Activated CD8-positive, alpha-beta memory T cell treated with anti-CD3 and anti-CD28 coated beads for 4 hours (primary cell): Measurements from ENCODE around the gene SHISA5.
"Not testable (repeated sequence)": the region's sequence is repeated elsewhere in the genome, so short reads cannot be mapped to it uniquely, and the experiment has no call there.

Experiments
- DNase-seq, 2 donors: peaks; one replicate each; pipeline ENCODE4 v3.0.0-alpha.2; 2020; ENCODE audit warnings: low read depth in 2 of 2

SHISA5 gene

DNA sequence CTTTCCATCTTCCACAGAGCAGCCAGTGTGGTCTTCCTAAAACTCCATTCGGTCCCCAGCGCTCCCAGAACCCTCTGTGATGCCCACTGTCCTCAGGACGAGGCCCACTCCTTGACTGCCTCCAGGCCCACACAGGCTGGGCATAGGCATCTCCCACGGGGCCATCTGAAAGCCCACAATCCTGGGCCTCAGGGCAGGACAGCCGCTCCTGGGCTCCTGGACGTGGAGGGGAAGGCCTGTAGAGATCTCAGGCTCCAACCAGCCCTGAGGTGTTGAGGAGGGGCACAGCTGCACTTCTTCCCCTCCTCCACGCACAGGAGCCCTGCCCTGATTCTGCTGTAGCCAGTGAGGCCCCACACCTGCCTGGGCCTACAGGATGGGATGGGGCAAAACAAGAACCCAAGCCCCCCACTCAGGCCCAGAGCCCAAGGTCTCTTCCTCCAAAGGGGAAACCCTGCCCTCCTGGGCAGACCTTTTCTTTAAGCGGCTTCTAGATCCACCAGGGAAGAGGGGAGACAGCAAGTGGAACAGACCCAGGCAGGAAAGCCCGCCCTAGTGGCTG, 25.9 kb downstream of the SHISA5 start:
- DNase-seq: no peak

- no peak for DNase-seq
Measured at GRCh38 chr3:48476426-48477053, 27.4 kb downstream of the SHISA5 start.

- no peak for DNase-seq
Measured at GRCh38 chr3:48475188-48475587, 28.8 kb downstream of the SHISA5 start.

DNA sequence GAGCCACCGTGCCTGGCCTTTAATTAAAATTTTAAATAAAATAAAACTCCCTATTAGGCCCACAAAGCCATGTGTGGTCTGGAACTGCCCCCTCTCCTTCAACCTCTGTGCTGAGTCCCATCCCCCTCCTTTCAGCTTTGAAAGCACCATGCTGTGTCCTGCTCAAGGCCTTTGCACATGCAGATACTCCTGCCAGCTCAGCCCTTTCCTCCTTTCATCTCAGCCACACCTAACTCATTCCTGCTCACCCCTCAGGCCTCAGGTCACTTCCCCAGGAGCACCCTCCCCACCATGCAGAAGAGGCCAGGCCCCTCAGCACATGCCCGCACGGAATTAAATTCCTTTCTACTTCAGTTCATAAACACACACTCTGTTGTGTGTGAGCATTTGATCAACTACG, 29.4 kb downstream of the SHISA5 start:
- DNase-seq: no peak

- not testable (repeated sequence) for DNase-seq
Measured at GRCh38 chr3:48474031-48474430, 29.9 kb downstream of the SHISA5 start.

DNA sequence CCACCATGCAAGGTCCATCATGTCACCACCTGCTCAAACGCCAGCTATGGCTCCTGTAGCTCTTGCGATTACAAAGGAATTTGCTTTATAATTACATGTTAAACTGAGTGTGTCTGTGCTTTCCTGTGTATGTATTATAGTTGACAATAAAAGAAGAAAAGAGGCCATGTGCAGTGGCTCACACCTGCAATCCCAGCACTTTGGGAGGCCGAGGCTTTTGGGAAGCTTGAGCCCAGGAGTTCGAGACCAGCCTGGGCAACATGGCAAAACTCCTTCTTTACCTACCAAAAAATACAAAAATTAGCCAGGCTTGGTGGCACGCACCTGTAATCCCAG, 30.4 kb downstream of the SHISA5 start:
- no peak for DNase-seq

- peak; percentile 85 to 92 for DNase-seq
Measured at GRCh38 chr3:48472923-48473616, 30.9 kb downstream of the SHISA5 start.

DNA sequence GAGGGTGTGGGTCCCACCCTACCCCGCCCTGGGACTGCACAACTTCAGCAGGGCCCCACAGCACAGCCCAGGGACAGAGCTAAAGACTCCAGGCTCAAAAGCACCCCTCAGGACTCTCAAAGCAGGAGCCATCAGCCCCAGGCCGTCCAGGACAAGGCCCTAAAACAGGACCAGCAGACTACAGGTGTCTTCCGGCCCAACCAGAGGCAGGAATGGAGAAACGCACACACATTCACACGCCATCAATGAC, 31.4 kb downstream of the SHISA5 start:
- no peak for DNase-seq

GRCh38 chr3:48470286-48470685, 33.7 kb downstream of the SHISA5 start:
- DNase-seq: no peak

- no peak for DNase-seq
Measured at GRCh38 chr3:48469046-48469915, 34.7 kb downstream of the SHISA5 start.

DNA sequence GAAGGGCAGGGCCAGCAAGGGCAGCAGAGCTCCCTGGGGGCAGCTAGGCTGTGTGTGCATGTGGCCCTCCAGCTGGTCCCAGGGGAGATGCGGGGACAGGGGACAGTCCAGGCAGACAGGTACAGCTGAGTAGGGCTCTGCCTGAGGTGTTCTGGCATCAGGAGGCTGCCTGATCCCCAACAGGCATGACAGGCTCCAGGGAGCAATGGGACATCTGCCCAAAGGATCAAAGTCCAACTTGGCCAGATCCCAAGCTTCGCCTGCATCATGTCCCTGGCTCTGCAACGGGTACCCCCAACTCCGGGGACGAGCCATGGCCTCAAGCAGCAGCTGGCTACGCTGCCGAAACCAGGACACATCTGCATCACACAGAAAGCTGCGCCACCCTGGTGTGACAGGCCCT, 35.6 kb downstream of the SHISA5 start:
- no peak for DNase-seq

GRCh38 chr3:48467473-48468267, 36.3 kb downstream of the SHISA5 start:
- no peak for DNase-seq

- DNase-seq: no peak
Measured at GRCh38 chr3:48467110-48467454, 36.9 kb downstream of the SHISA5 start.

DNA sequence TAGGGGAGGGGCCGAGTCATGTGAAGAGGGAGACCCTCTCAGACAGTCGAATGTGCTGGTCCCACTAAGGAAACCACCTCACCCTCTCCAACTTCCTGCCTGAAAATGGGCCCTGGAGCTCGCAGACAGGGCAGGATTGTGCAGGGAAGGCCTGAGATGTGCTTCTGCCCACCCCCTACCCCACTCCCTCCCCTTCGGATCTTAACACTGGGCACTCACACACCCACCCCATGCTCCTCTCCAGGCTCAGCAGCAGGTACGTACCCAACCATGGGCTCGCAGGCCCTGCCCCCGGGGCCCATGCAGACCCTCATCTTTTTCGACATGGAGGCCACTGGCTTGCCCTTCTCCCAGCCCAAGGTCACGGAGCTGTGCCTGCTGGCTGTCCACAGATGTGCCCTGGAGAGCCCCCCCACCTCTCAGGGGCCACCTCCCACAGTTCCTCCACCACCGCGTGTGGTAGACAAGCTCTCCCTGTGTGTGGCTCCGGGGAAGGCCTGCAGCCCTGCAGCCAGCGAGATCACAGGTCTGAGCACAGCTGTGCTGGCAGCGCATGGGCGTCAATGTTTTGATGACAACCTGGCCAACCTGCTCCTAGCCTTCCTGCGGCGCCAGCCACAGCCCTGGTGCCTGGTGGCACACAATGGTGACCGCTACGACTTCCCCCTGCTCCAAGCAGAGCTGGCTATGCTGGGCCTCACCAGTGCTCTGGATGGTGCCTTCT, 37.4 kb downstream of the SHISA5 start:
- no peak for DNase-seq

DNA sequence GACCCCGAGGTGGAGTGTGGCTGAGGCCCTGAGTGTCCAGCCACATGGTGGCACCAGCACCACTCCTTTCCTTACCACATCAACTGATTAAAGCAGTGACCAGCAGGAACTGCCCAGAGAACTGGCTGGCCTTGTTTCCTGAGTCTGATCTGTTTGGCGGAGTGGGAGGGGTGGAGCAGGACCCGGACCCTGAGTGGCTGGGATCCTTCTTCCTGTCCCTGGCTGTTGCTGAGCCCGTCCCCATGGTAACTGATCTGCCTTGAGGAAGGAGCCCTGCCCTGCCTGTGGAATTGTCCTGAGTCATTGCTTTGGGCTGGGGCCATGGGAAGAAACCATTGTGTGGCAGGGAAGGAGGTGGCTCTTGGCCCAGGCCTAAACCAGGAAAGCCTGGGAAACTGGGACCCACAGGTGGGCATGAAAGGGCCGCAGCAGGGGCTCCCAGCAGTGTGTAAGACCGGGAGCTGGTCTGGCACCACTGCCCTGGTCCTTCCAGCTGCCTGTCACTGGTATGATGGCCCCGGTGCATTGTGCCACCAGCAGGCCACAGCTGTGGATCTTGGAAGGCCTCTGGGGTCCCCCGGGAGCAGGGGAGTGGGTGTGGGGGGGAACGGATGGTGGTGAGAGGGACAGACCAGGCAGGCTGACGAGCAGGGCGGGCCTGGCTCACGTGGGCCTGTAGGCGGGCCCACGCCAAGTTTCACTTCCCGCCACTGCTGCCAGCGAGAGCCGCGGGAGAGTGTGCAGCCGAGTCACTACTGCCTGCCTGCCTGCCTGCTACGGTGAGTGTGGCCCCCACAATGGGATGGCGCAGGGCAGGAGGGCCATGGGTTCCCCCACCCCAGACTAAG, 38.2 kb downstream of the SHISA5 start:
- DNase-seq: peak; percentile 51 to 69

GRCh38 chr3:48465237-48465530, 38.8 kb downstream of the SHISA5 start:
- DNase-seq: no peak

DNA sequence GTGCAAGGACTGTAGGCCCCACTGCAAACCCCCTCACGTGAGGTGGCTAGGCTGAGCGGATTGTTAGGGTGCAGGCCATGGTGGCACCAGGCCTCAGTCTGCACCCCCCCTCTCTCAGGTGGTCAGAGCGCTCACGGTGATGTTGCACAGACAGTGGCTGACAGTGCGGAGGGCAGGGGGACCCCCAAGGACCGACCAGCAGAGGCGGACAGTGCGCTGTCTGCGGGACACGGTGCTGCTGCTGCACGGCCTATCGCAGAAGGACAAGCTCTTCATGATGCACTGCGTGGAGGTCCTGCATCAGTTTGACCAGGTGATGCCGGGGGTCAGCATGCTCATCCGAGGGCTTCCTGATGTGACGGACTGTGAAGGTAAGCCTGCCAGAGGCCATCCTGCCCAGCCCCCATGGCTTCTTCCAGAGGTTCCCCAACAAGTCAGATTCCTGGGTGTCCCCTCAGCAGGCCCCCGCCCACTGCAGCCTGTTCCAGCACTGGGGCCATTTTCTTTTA, 39.2 kb downstream of the SHISA5 start:
- no peak for DNase-seq

- no peak for DNase-seq
Measured at GRCh38 chr3:48463703-48464102, 40.3 kb downstream of the SHISA5 start.

DNA sequence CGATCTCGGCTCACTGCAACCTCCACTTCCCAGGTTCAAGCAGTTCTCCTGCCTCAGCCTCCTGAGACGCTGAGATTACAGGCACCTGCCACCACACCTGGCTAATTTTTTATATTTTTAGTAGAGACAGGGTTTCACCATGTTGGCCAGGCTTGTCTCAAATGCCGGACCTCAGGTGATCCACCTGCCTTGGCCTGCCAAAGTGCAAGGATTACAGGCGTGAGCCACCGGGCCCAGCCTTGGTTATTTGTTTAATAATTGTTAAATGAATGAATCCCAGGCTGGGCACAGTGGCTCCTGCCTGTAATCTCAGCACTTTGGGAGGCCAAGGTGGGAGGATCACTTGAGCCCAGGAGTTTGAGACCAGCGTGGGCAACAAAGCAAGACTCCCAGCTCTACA, 42.2 kb downstream of the SHISA5 start:
- not testable (repeated sequence) for DNase-seq

GRCh38 chr3:48460517-48460902, 43.5 kb downstream of the SHISA5 start:
- DNase-seq: no peak
